GM12878 (cell line): Measurements from ENCODE around the gene CDKN2A. TPM values are rescaled to one million over a fixed set of nuclear protein-coding genes. Genes with fewer than 3 reads are reported as not detected.

Source experiments
- ATAC-seq: fragments of 200-7000 bp; cut with Tn5 transposase; 3 replicates; pipeline ENCODE4 v1.9.1; 2020; ENCODE audit warnings: mild to moderate bottlenecking, moderate library complexity
- BruUV-seq: library from RNA; stranded (reverse); fragments of 400-500 nt; replicated peaks from 2 replicates; lab custom pipeline; 2021; lab: Mats Ljungman, UMichigan
- CTCF ChIA-PET: fragments of 300-600 bp; sonication (Branson Sonifier 250); formaldehyde crosslinking; extraction: SDS; loops from one replicate; lab custom pipeline; 2021; ENCODE audit warnings: inconsistent platforms; lab: Yijun Ruan, JAX
- POLR2A ChIA-PET: fragments of 350-600 bp; formaldehyde crosslinking; extraction: SDS; loops from one replicate; lab custom pipeline; 2021; ENCODE audit warnings: inconsistent platforms; lab: Charles Lee
- RAD21 ChIA-PET: fragments of 300-600 bp; sonication (Branson Sonifier 250); formaldehyde crosslinking; loops from one replicate; lab custom pipeline; 2023; ENCODE audit warnings: antibody characterized with exemption; ENCODE audit not compliant: unreplicated experiment; lab: Charles Lee
- SMC1A ChIA-PET: fragments of 300-600 bp; sonication (Branson Sonifier 250); formaldehyde crosslinking; loops from one replicate; lab custom pipeline; 2023; ENCODE audit not compliant: unreplicated experiment, uncharacterized antibody; lab: Charles Lee
- DNase-seq: peaks from one replicate; pipeline ENCODE4 v3.0.0-alpha.2; 2011; ENCODE audit warnings: low read depth, low spot score
- FAIRE-seq: peaks from 3 replicates; lab custom pipeline; 2011; peaks lifted over from hg19 to GRCh38; lab: Jason Lieb, UNC
- H2AFZ ChIP-seq: 2 replicates; pipeline ENCODE4 v1.6.0; 2011; ENCODE audit warnings: low read depth, low read length, control low read depth; ENCODE audit not compliant: control insufficient read depth
- H3K27ac ChIP-seq: 2 replicates; pipeline ENCODE4 v1.5.1; 2011; ENCODE audit warnings: control low read depth; ENCODE audit not compliant: control insufficient read depth, insufficient read depth
- H3K27me3 ChIP-seq, 2 experiments: replicated peaks in 1 of 2; 2 replicates each; pipeline versions ENCODE4 v1.6.0 to v1.6.1; 2011; ENCODE audit warnings: low read length in 1 of 2; ENCODE audit not compliant: control insufficient read depth in 2 of 2, insufficient read depth in 2 of 2
- H3K36me3 ChIP-seq, 2 experiments: 2 replicates each; pipeline ENCODE4 v1.5.1; 2011; ENCODE audit warnings: low read length in 1 of 2; ENCODE audit not compliant: control insufficient read depth in 2 of 2, insufficient read depth in 2 of 2
- H3K4me1 ChIP-seq: 2 replicates; pipeline ENCODE4 v1.6.1; 2011; ENCODE audit warnings: mild to moderate bottlenecking, low read length, moderate library complexity, mixed read lengths; ENCODE audit not compliant: control insufficient read depth, insufficient read depth
- H3K4me2 ChIP-seq: 2 replicates; pipeline ENCODE4 v1.6.0; 2011; ENCODE audit warnings: control low read depth; ENCODE audit not compliant: control insufficient read depth, insufficient read depth
- H3K4me3 ChIP-seq: fragments of 200-600 bp; sonication (generic); 2 replicates; pipeline ENCODE4 v1.5.1; 2016
- H3K79me2 ChIP-seq: 2 replicates; pipeline ENCODE4 v1.6.0; 2011; ENCODE audit warnings: low read length; ENCODE audit not compliant: control insufficient read depth, insufficient read depth
- H3K9ac ChIP-seq: 2 replicates; pipeline ENCODE4 v1.8.0; 2011; ENCODE audit warnings: low read length, control low read depth, mixed read lengths; ENCODE audit not compliant: control insufficient read depth, insufficient read depth
- H3K9me3 ChIP-seq: replicated peaks from 3 replicates; pipeline ENCODE4 v1.5.1; 2011; ENCODE audit warnings: mild to moderate bottlenecking, low read length; ENCODE audit not compliant: control insufficient read depth, insufficient read depth
- H4K20me1 ChIP-seq: 2 replicates; pipeline ENCODE4 v1.6.0; 2011; ENCODE audit not compliant: control insufficient read depth, insufficient read depth
- ASH2L ChIP-seq: fragments of 300-600, 200-600 bp; sonication (generic); IDR thresholded peaks from 2 replicates; pipeline ENCODE4 v1.6.1; 2017; ENCODE audit warnings: low read depth, mild to moderate bottlenecking, borderline replicate concordance
- CBX3 ChIP-seq: fragments of 200-600 bp; sonication (generic); IDR thresholded peaks from 2 replicates; pipeline ENCODE4 v1.6.1; 2016; ENCODE audit warnings: low read depth, borderline replicate concordance
- CHD4 ChIP-seq: fragments of 200-600 bp; sonication (generic); IDR thresholded peaks from 2 replicates; pipeline ENCODE4 v1.6.1; 2016; ENCODE audit warnings: mild to moderate bottlenecking
- EGR1 ChIP-seq, 2 experiments: IDR thresholded peaks; 1 replicate in 1 of 2; 2 replicates in 1 of 2; pipeline ENCODE4 v1.6.1; 2011 to 2012; ENCODE audit warnings: low read depth in 2 of 2, low read length in 2 of 2, borderline replicate concordance in 1 of 2, mild to moderate bottlenecking in 1 of 2, moderate library complexity in 1 of 2
- HDAC6 ChIP-seq: fragments of 200-600 bp; sonication (generic); IDR thresholded peaks from one replicate; pipeline ENCODE4 v1.8.0; 2017; ENCODE audit warnings: antibody characterized with exemption; ENCODE audit not compliant: unreplicated experiment
- KDM1A ChIP-seq: fragments of 200-600 bp; sonication (generic); IDR thresholded peaks from 2 replicates; pipeline ENCODE4 v1.6.1; 2016; ENCODE audit warnings: borderline replicate concordance
- LARP7 ChIP-seq: fragments of 450-650 bp; IDR thresholded peaks from 2 replicates; pipeline ENCODE4 v1.6.1; 2017; ENCODE audit warnings: mild to moderate bottlenecking
- NFYB ChIP-seq: IDR thresholded peaks from 2 replicates; pipeline ENCODE4 v1.6.1; 2011; ENCODE audit warnings: low read depth, mild to moderate bottlenecking, low read length, improper control_type of control experiment, moderate library complexity; ENCODE audit not compliant: insufficient read depth
- NR2C2 ChIP-seq: IDR thresholded peaks from 2 replicates; pipeline ENCODE4 v1.6.1; 2011; ENCODE audit warnings: borderline replicate concordance, low read depth; ENCODE audit not compliant: control insufficient read depth, insufficient read length
- RBBP5 ChIP-seq: fragments of 200-600 bp; sonication (generic); conservative IDR thresholded peaks from 2 replicates; pipeline ENCODE4 v1.6.1; 2016
- SIN3A ChIP-seq: IDR thresholded peaks from 2 replicates; pipeline ENCODE4 v1.6.1; 2012; ENCODE audit warnings: low read depth, low read length, improper control_type of control experiment
- SRF ChIP-seq, 2 experiments: IDR thresholded peaks; 2 replicates each; pipeline ENCODE4 v1.6.1; 2011; ENCODE audit warnings: low read depth in 2 of 2, low read length in 2 of 2, mild to moderate bottlenecking in 1 of 2, moderate library complexity in 1 of 2
- YY1 ChIP-seq: IDR thresholded peaks from 2 replicates; pipeline ENCODE4 v1.6.1; 2011; ENCODE audit warnings: low read depth, mild to moderate bottlenecking, low read length
- ZNF687 ChIP-seq: fragments of 450-650 bp; IDR thresholded peaks from 2 replicates; pipeline ENCODE4 v1.6.1; 2017; ENCODE audit warnings: mild to moderate bottlenecking, moderate library complexity
- WGBS: methylation state at CpG from one replicate; pipeline ENCODE4 v1.1.6; 2016; ENCODE audit warnings: low lambda C conversion rate; ENCODE audit not compliant: insufficient replicate concordance, insufficient coverage; ENCODE audit errors: missing lambda C conversion rate; 5-methylcytosine and 5-hydroxymethylcytosine counted together
- in situ Hi-C: fragments of 300-500 bp; cut with MboI; formaldehyde crosslinking; loops from 9 replicates; pipeline ENCODE4 v1.14.3; 2018; ENCODE audit warnings: mixed read lengths
- intact Hi-C: fragments of 100-400 bp; cut with micrococcal nuclease; formaldehyde crosslinking; loops from one replicate; pipeline ENCODE4 v1.14.2; 2022; ENCODE audit not compliant: unreplicated experiment
- polyA plus RNA-seq, 11 experiments: library from polyadenylated mRNA; depleted of rRNA in 4 of 11; unstranded in 6 of 11; stranded (reverse) in 5 of 11; fragments of >200 nt; fragmentation: Nextera tagmentation in 4 of 11; fragmentation: Illumina TruSeq in 1 of 11; extraction: Ambion mirVana in 4 of 11; extraction: Trizol in 1 of 11; gene quantifications; 1 replicate in 1 of 11; 2 replicates in 10 of 11; pipeline versions ENCODE4 v1.2.1 to v1.2.3, GENCODE V29; 2011 to 2016; ENCODE audit warnings: inconsistent platforms in 2 of 11, missing spikeins in 2 of 11, low read depth in 1 of 11
- total RNA-seq, 4 experiments: library from RNA; depleted of rRNA in 3 of 4; stranded (reverse); fragments of >200 nt in 3 of 4; fragmentation: Illumina TruSeq in 1 of 4; extraction: Trizol in 1 of 4; gene quantifications; 2 replicates each; pipeline versions ENCODE4 v1.2.1 to v1.2.3, GENCODE V29; 2013 to 2021

The CDKN2A gene
- total and polyA plus RNA-seq, 10 of the 15 experiments (the other 5 are each of a cell fraction or from before 2014, with no cell fraction given), result 0.84 to 41.2 (median 18.4) TPM

- intact Hi-C loops, result no loop called here
- SMC1A ChIA-PET, result interaction anchor here (0.9 to 5.0 kb wide), 3 partner anchors 11 to 227 kb away, joined by 3 to 56 read pairs (median 5); no protein-coding TSS in a partner anchor
- CTCF ChIA-PET, result interaction anchor here (1.2 to 9.7 kb wide), 4 partner anchors 31 to 412 kb away, joined by 4 to 182 read pairs (median 42); partner anchors contain the start of gene CDKN2B
- no peak overlapping the region for H2AFZ ChIP-seq
- H3K4me3 ChIP-seq, result no peak overlapping the region
- H3K4me2 ChIP-seq, result no peak overlapping the region
- in situ Hi-C loops, result no loop called here
- WGBS, result 70% methylated on average over 1 of the region's 1 CpG
- H3K27ac ChIP-seq, result no peak overlapping the region
- TF ChIP-seq RBBP5 (no peak), SRF (IDR thresholded peaks at IDR 0.05; ENCODE audit: low read depth in 2 of 2, low read length in 2 of 2) (no peak), LARP7 (no peak), CHD4 (no peak)
- no peaks in the 10 kb centered on the region for H3K4me1 ChIP-seq
- RAD21 ChIA-PET, result interaction anchor here (0.9 to 6.9 kb wide), 3 partner anchors 64 to 229 kb away, joined by 3 to 59 read pairs (median 5); no protein-coding TSS in a partner anchor
- H3K9me3 ChIP-seq, result no peaks in the 10 kb centered on the region
- BruUV-seq, result no TSS peak
- H4K20me1 ChIP-seq, result no peaks in the 10 kb centered on the region
- no peak overlapping the region for H3K9ac ChIP-seq
- no peaks in the 10 kb centered on the region for H3K36me3 ChIP-seq
- no peaks in the 10 kb centered on the region; a peak in 1 of 4 replicates for H3K27me3 ChIP-seq
- ATAC-seq (no peak), FAIRE-seq (no peak), DNase-seq (no peak)
- H3K79me2 ChIP-seq, result no peaks in the 10 kb centered on the region
- POLR2A ChIA-PET, result no interaction called here
Observed at GRCh38 chr9:22040760-22041159, 46.6 kb upstream of the CDKN2A start.

- FAIRE-seq, result no peak
- DNase-seq, result no peak
- no peak overlapping the region for H2AFZ ChIP-seq
- ChIA-PET RAD21 (interaction anchor here (0.8 to 6.9 kb wide), 5 partner anchors 12 to 413 kb away, joined by 3 to 59 read pairs (median 3); no protein-coding TSS in a partner anchor), POLR2A (no interaction called here), SMC1A (interaction anchor here (0.7 to 5.2 kb wide), 12 partner anchors 8 to 230 kb away, joined by 3 to 56 read pairs (median 4); partner anchors contain the start of gene CDKN2B), CTCF (interaction anchor here (1.0 to 9.7 kb wide), 9 partner anchors 10 to 228 kb away, joined by 3 to 182 read pairs (median 4); partner anchors contain the start of gene CDKN2B)
- H3K27ac ChIP-seq, result no peak overlapping the region
- H3K79me2 ChIP-seq, result no peaks in the 10 kb centered on the region
- H3K36me3 ChIP-seq, result no peaks in the 10 kb centered on the region
- H3K4me3 ChIP-seq, result no peak overlapping the region
- no peaks in the 10 kb centered on the region; a peak in 1 of 4 replicates for H3K27me3 ChIP-seq
- H3K9me3 ChIP-seq, result no peaks in the 10 kb centered on the region
- no peak overlapping the region for H3K4me2 ChIP-seq
- 97% methylated on average over 3 of the region's 3 CpGs for WGBS
- no TSS peak for BruUV-seq
- intact Hi-C loops (loop anchor here (10.0 kb wide), 1 partner anchor 196 kb away; no protein-coding TSS in a partner anchor), in situ Hi-C loops (loop anchor here (5.0 kb wide), 1 partner anchor 227 kb away; no protein-coding TSS in a partner anchor)
- no peak overlapping the region for H3K9ac ChIP-seq
- no peaks in the 10 kb centered on the region for H3K4me1 ChIP-seq
- no peak for ATAC-seq
- H4K20me1 ChIP-seq, result no peaks in the 10 kb centered on the region
- TF ChIP-seq SIN3A (no peak), YY1 (no peak), NFYB (no peak), HDAC6 (no peak), CBX3 (no peak), NR2C2 (no peak), ASH2L (no peak), ZNF687 (no peak), KDM1A (no peak), EGR1 (IDR thresholded peaks at IDR 0.05; ENCODE audit: borderline replicate concordance in 1 of 2, low read depth in 2 of 2, low read length in 2 of 2) (no peak)
Observed at GRCh38 chr9:22039258-22039657, 45.1 kb upstream of the CDKN2A start.
